ENCODE data around the gene B4GALT1. TPM values are rescaled to one million over a fixed set of nuclear protein-coding genes. Genes with fewer than 3 reads are reported as not detected.

Gene B4GALT1
- total RNA-seq, 1 experiment from 2014 or later, result 121 TPM

GRCh38 chr9:33202018-33202417 is 34.9 kb upstream of the B4GALT1 start:
- H3K9me3 Mint-ChIP-seq (ENCODE audit: unreplicated experiment), result no peaks in the 10 kb centered on the region
- Histone ChIP-seq H3K27me3 (replicated peaks; ENCODE audit: control insufficient read depth, insufficient read depth, low read length) (no peaks in the 10 kb centered on the region), H3K4me3 (ENCODE audit: low read depth, low read length) (no peak overlapping the region), H3K4me1 (no peaks in the 10 kb centered on the region), H3K9me3 (no peaks in the 10 kb centered on the region), H3K36me3 (ENCODE audit: control insufficient read depth, insufficient read depth, low read length) (no peaks in the 10 kb centered on the region)
- H3K4me1 Mint-ChIP-seq (ENCODE audit: low read depth, unreplicated experiment), result no peaks in the 10 kb centered on the region
- H3K27ac Mint-ChIP-seq (ENCODE audit: unreplicated experiment), result no peak overlapping the region
- intact Hi-C loops (cut with micrococcal nuclease; ENCODE audit: unreplicated experiment), result no loop called here
- DNase-seq, result no peak
- TF ChIP-seq CTCF (IDR thresholded peaks at IDR 0.05; ENCODE audit: insufficient read depth in 1 of 2, low read depth in 1 of 2, low read length in 1 of 2, severe bottlenecking in 1 of 2, unreplicated experiment in 1 of 2), result no peak
- H3K36me3 Mint-ChIP-seq (ENCODE audit: insufficient read depth, unreplicated experiment), result no peaks in the 10 kb centered on the region
- H3K4me3 Mint-ChIP-seq (ENCODE audit: unreplicated experiment), result no peak overlapping the region
- BruUV-seq (replicated peaks), result no TSS peak
- ChIA-PET POLR2A (no interaction called here), CTCF (interaction anchor here (2.0 kb wide), 1 partner anchor 23 kb away, joined by 4 read pairs; no protein-coding TSS in a partner anchor)
- H3K27me3 Mint-ChIP-seq (ENCODE audit: insufficient read depth, unreplicated experiment), result no peaks in the 10 kb centered on the region

GRCh38 chr9:33198165-33198564 is 31.0 kb upstream of the B4GALT1 start:
- no peak overlapping the region for H3K27ac Mint-ChIP-seq (ENCODE audit: unreplicated experiment)
- POLR2A ChIA-PET, result no interaction called here

GRCh38 chr9:33197279-33198152 is 30.4 kb upstream of the B4GALT1 start:
- Mint-ChIP-seq H3K27ac (ENCODE audit: unreplicated experiment) (no peak overlapping the region), H3K4me3 (ENCODE audit: unreplicated experiment) (no peak overlapping the region), H3K4me1 (ENCODE audit: low read depth, unreplicated experiment) (no peaks in the 10 kb centered on the region), H3K27me3 (ENCODE audit: insufficient read depth, unreplicated experiment) (no peaks in the 10 kb centered on the region), H3K36me3 (ENCODE audit: insufficient read depth, unreplicated experiment) (no peaks in the 10 kb centered on the region), H3K9me3 (ENCODE audit: unreplicated experiment) (no peaks in the 10 kb centered on the region)
- Histone ChIP-seq H3K9me3 (no peaks in the 10 kb centered on the region), H3K36me3 (ENCODE audit: control insufficient read depth, insufficient read depth, low read length) (no peaks in the 10 kb centered on the region), H3K4me3 (ENCODE audit: low read depth, low read length) (no peak overlapping the region), H3K4me1 (no peaks in the 10 kb centered on the region), H3K27me3 (replicated peaks; ENCODE audit: control insufficient read depth, insufficient read depth, low read length) (no peaks in the 10 kb centered on the region)
- no TSS peak for BruUV-seq (replicated peaks)
- intact Hi-C loops (cut with micrococcal nuclease; ENCODE audit: unreplicated experiment), result no loop called here
- POLR2A ChIA-PET, result no interaction called here
- no peak for DNase-seq
- no peak for TF ChIP-seq CTCF (IDR thresholded peaks at IDR 0.05; ENCODE audit: insufficient read depth in 1 of 2, low read depth in 1 of 2, low read length in 1 of 2, severe bottlenecking in 1 of 2, unreplicated experiment in 1 of 2)
- CTCF ChIA-PET, result no interaction called here

More at GRCh38 chr9:33198165-33198564, 31.0 kb upstream of the B4GALT1 start:
- Histone ChIP-seq H3K36me3 (ENCODE audit: control insufficient read depth, insufficient read depth, low read length) (no peaks in the 10 kb centered on the region), H3K27me3 (replicated peaks; ENCODE audit: control insufficient read depth, insufficient read depth, low read length) (no peaks in the 10 kb centered on the region), H3K4me1 (no peaks in the 10 kb centered on the region), H3K4me3 (ENCODE audit: low read depth, low read length) (no peak overlapping the region), H3K9me3 (no peaks in the 10 kb centered on the region)
- intact Hi-C loops (cut with micrococcal nuclease; ENCODE audit: unreplicated experiment), result no loop called here
- no peak for DNase-seq
- no peak for TF ChIP-seq CTCF (IDR thresholded peaks at IDR 0.05; ENCODE audit: insufficient read depth in 1 of 2, low read depth in 1 of 2, low read length in 1 of 2, severe bottlenecking in 1 of 2, unreplicated experiment in 1 of 2)
- CTCF ChIA-PET, result no interaction called here
- H3K4me3 Mint-ChIP-seq (ENCODE audit: unreplicated experiment), result no peak overlapping the region
- H3K9me3 Mint-ChIP-seq (ENCODE audit: unreplicated experiment), result no peaks in the 10 kb centered on the region
- BruUV-seq (replicated peaks), result no TSS peak
- no peaks in the 10 kb centered on the region for H3K4me1 Mint-ChIP-seq (ENCODE audit: low read depth, unreplicated experiment)
- no peaks in the 10 kb centered on the region for H3K27me3 Mint-ChIP-seq (ENCODE audit: insufficient read depth, unreplicated experiment)
- no peaks in the 10 kb centered on the region for H3K36me3 Mint-ChIP-seq (ENCODE audit: insufficient read depth, unreplicated experiment)

Data from Caco-2 (cell line).